ENCODE data around the gene PTPRJ.
"Not testable (repeated sequence)": the region's sequence is repeated elsewhere in the genome, so short reads cannot be mapped to it uniquely, and the experiment has no call there.

Gene PTPRJ

DNA sequence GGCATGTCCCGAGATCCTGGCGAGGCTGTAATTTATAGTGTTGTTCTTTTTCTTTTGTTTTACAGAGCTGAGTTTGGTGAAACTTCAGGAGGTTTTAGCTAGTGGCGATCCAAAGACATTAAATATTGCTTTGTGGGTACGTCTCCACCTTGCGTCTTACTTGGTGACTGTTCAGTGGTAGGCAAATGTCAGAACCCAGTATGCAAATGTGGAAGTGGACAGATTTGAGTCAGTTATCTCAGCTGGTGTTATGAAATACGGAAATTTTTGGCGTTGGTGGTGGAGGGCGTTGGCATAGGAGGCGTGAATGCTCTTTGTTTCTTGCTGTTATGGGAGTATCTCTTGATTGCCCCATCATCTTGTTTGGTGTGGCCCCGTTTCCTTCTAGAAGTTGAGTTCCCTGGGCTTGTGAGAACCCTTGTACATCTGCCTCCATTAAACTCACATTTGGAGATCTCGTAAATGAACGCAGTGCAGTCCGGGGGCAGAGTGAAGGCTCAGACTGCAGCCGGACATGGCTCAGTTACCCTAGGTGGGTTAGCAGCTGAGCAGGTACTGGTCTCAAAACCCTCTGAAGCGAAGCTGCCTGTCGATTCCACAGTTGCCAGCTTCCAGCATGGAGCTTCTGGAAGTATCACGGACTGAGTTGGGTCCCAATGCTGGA, 39.9 kb downstream of the PTPRJ start:
- ChIA-PET POLR2A (ENCODE audit: low non-redundant PET) (no interaction called here), CTCF (interaction anchor here (0.6 kb wide), 1 partner anchor 54 kb away, joined by 3 read pairs; no protein-coding TSS in a partner anchor)
- DNase-seq (ENCODE audit: low spot score) = no peak
- TF ChIP-seq, protein P1, sequence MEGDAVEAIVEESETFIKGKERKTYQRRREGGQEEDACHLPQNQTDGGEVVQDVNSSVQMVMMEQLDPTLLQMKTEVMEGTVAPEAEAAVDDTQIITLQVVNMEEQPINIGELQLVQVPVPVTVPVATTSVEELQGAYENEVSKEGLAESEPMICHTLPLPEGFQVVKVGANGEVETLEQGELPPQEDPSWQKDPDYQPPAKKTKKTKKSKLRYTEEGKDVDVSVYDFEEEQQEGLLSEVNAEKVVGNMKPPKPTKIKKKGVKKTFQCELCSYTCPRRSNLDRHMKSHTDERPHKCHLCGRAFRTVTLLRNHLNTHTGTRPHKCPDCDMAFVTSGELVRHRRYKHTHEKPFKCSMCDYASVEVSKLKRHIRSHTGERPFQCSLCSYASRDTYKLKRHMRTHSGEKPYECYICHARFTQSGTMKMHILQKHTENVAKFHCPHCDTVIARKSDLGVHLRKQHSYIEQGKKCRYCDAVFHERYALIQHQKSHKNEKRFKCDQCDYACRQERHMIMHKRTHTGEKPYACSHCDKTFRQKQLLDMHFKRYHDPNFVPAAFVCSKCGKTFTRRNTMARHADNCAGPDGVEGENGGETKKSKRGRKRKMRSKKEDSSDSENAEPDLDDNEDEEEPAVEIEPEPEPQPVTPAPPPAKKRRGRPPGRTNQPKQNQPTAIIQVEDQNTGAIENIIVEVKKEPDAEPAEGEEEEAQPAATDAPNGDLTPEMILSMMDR (conservative IDR thresholded peaks at IDR 0.05; ENCODE audit: low read depth) = no peak
- no peak overlapping the region for H3K27ac ChIP-seq

DNA sequence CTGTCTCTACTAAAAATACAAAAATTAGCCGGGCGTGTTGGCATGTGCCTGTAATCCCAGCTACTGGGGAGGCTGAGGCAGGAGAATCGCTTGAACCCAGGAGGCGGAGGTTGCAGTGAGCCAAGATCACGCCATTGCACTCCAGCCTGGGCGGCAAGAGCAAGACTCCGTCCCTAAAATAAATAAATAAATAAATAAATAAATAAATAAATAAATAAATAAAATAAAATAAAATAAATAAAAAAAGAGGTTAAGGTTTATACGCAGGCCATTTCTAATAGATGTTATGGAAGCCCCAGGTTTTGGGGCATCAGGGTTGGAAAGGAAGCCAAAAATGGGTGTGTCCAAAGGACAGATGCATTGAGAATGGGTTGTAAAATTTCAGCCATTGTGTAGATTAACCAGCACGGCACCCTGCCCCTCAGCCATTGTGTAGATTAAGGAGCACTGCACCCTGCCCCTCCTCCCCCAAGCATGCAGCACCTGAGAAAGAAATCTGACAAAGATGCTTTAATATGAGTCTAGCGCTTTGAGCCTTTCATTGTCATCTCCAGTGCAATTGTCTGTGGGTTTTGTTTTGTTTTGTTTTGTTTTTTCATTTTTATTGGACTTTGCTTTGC, 41.0 kb downstream of the PTPRJ start:
- H3K27ac ChIP-seq; DNase-seq (ENCODE audit: low spot score); POLR2A ChIA-PET (ENCODE audit: low non-redundant PET); CTCF ChIA-PET: not testable (repeated sequence)

DNA sequence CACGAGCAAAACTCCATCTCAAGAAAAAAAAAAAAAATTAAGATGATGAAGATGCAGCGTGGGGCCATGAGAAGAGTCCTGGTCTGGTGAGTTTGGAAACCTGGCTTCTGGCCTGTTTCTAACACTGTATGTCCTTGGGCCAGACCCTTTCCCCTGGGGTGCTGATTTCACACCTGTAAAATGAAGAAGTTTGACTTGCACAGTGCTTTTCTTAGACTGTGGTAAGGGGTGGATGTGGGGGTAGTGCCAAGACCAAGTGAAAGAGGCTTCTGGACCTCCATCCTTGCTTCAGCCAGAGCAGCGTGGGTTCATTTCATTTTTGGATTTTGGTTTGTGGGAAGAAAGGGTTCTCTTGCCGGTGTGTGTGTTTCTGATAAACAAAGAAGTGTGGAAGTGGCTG, 42.1 kb downstream of the PTPRJ start:
- H3K27ac ChIP-seq = no peak overlapping the region

DNA sequence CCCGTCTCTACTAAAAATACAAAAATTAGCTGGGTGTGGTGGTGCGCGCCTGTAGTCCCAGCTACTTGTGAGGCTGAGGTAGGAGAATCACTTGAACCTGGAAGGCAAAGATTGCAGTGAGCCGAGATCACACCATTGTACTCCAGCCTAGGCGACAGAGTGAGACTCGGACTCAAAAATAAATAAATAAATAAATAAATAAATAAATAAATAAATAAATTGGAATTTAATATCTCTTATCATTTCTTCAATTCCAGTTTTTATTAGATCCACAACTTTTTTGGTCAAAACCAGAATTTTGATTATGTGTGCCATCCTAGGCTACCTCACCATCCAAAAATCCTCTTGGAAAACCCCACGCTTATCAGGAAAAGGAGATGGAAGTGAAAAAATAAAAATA, 43.2 kb downstream of the PTPRJ start:
- DNase-seq (ENCODE audit: low spot score); CTCF ChIA-PET; H3K27ac ChIP-seq; POLR2A ChIA-PET (ENCODE audit: low non-redundant PET): not testable (repeated sequence)

More for the DNA sequence above, 42.1 kb downstream of the PTPRJ start:
- TF ChIP-seq, protein P1 (conservative IDR thresholded peaks at IDR 0.05; ENCODE audit: low read depth) = no peak
- DNase-seq (ENCODE audit: low spot score) = no peak
- ChIA-PET POLR2A (ENCODE audit: low non-redundant PET) (no interaction called here), CTCF (no interaction called here)

DNA sequence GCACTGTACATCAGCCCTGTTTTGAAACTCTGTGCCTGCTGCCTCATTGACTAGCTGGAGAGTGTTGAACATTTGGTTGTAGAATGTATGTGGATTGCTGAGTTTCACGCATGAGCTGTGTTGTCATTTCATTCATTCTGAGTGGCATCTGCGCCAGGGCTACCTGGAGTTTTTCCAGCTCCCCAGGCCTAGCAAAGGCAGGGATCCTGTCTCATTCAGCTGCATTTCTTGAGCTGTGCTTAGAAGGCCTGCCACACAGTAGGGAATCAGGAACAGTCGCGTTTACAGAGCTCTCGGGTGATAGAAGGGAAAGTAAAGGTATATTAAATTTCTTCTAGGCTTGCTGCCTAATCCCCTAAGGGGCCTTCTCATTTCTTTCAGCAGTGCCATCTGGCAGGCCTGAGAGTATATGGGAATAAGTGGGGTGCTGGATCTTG, 44.3 kb downstream of the PTPRJ start:
- POLR2A ChIA-PET (ENCODE audit: low non-redundant PET) = no interaction called here
- H3K27ac ChIP-seq = no peak overlapping the region

DNA sequence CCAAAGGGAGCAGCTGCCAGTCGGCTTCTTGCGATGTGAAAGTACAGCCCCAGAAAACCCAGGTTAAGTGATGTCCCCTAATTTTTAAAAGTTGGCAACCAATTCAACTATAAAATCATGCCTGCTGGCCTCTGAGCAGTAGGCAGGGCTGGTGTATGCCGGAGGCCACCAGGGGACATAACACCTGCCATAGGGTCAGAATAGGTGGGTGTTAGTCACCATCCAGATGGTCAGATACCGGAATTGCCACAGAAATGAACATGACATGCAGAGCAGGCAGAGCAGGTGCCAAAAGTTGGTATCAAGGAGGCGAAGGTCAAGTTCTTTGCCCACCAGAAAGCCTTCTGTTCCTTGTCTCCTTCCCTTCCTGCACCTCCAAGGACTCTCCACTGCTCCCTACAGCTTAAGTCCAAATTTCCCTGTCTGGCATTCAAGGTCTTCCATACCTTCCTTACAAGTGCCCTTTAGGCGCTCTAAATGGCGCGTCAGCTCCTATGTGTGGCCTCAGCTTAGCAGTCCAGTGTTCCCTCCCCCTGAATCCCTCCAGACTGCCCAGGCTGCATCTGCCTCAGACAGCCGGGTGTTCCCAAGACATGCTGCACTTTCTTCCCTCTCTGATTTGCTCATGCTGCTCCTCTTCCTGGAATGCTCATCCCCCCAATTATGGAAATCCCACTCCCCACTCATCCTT, 45.1 kb downstream of the PTPRJ start:
- TF ChIP-seq, protein P1 (conservative IDR thresholded peaks at IDR 0.05; ENCODE audit: low read depth) = no peak
- DNase-seq (ENCODE audit: low spot score) = no peak
- ChIA-PET POLR2A (ENCODE audit: low non-redundant PET) (no interaction called here), CTCF (no interaction called here)
- H3K27ac ChIP-seq = no peak overlapping the region

More for the DNA sequence above, 44.3 kb downstream of the PTPRJ start:
- CTCF ChIA-PET = no interaction called here
- TF ChIP-seq, protein P1 (conservative IDR thresholded peaks at IDR 0.05; ENCODE audit: low read depth) = no peak
- DNase-seq (ENCODE audit: low spot score) = no peak

DNA sequence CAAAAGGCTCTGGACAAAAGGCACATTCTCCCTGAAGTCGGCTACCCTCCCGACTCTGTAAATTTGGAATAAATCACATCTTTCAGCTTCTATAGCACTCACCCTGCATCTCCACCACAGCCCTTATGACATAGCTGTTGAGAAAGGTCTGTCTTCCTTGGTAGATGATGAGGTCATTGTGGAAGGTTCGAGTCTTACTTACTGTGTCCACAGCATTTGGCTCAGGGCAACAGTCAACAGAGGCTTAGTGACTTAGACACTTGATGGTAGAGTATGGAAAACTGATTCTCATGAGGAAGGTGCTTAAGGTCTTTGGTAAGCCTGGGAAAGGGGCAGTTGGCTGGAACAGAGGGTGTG, 45.6 kb downstream of the PTPRJ start:
- H3K27ac ChIP-seq = no peak overlapping the region
- TF ChIP-seq, protein P1 (conservative IDR thresholded peaks at IDR 0.05; ENCODE audit: low read depth) = no peak
- CTCF ChIA-PET = no interaction called here
- no peak for DNase-seq (ENCODE audit: low spot score)
- POLR2A ChIA-PET (ENCODE audit: low non-redundant PET) = no interaction called here
